ENCODE results near the gene SMIM7.

SMIM7 gene

GRCh38 chr19:16621165-16621800 is 38.7 kb downstream of the SMIM7 start:
- no peak for DNase-seq (ENCODE audit: low read depth in 2 of 2)

- no peak for DNase-seq (ENCODE audit: low read depth in 2 of 2)
These were observed 39.4 kb downstream of the SMIM7 start for GRCh38 chr19:16620584-16620983.

GRCh38 chr19:16620018-16620417 is 39.9 kb downstream of the SMIM7 start:
- no peak for DNase-seq (ENCODE audit: low read depth in 2 of 2)

GRCh38 chr19:16619457-16619856 is 40.5 kb downstream of the SMIM7 start:
- DNase-seq (ENCODE audit: low read depth in 2 of 2), result no peak

GRCh38 chr19:16618248-16618647 is 41.7 kb downstream of the SMIM7 start:
- no peak for DNase-seq (ENCODE audit: low read depth in 2 of 2)

- no peak for DNase-seq (ENCODE audit: low read depth in 2 of 2)
These were observed 44.1 kb downstream of the SMIM7 start for GRCh38 chr19:16615808-16616207.

- no peak for DNase-seq (ENCODE audit: low read depth in 2 of 2)
These were observed 45.0 kb downstream of the SMIM7 start for GRCh38 chr19:16614941-16615340.

GRCh38 chr19:16613841-16614240 is 46.1 kb downstream of the SMIM7 start:
- no peak for DNase-seq (ENCODE audit: low read depth in 2 of 2)

GRCh38 chr19:16612636-16613035 is 47.3 kb downstream of the SMIM7 start:
- DNase-seq (ENCODE audit: low read depth in 2 of 2), result no peak

- no peak for DNase-seq (ENCODE audit: low read depth in 2 of 2)
These were observed 48.8 kb downstream of the SMIM7 start for GRCh38 chr19:16611121-16611520.

GRCh38 chr19:16609511-16610200 is 50.3 kb downstream of the SMIM7 start:
- DNase-seq (ENCODE audit: low read depth in 2 of 2), result no peak

GRCh38 chr19:16608290-16608739 is 51.6 kb downstream of the SMIM7 start:
- no peak for DNase-seq (ENCODE audit: low read depth in 2 of 2)

- no peak for DNase-seq (ENCODE audit: low read depth in 2 of 2)
These were observed 52.1 kb downstream of the SMIM7 start for GRCh38 chr19:16607819-16608218.

GRCh38 chr19:16605553-16605994 is 54.4 kb downstream of the SMIM7 start:
- DNase-seq (ENCODE audit: low read depth in 2 of 2), result no peak

- DNase-seq (ENCODE audit: low read depth in 2 of 2), result no peak
These were observed 54.8 kb downstream of the SMIM7 start for GRCh38 chr19:16605115-16605514.

- DNase-seq (ENCODE audit: low read depth in 2 of 2), result no peak
These were observed 55.3 kb downstream of the SMIM7 start for GRCh38 chr19:16604615-16605014.

GRCh38 chr19:16603090-16603489 is 56.9 kb downstream of the SMIM7 start:
- no peak for DNase-seq (ENCODE audit: low read depth in 2 of 2)

GRCh38 chr19:16601378-16602052 is 58.4 kb downstream of the SMIM7 start:
- no peak for DNase-seq (ENCODE audit: low read depth in 2 of 2)

GRCh38 chr19:16600824-16601223 is 59.1 kb downstream of the SMIM7 start:
- no peak for DNase-seq (ENCODE audit: low read depth in 2 of 2)

GRCh38 chr19:16599655-16600346 is 60.1 kb downstream of the SMIM7 start:
- no peak for DNase-seq (ENCODE audit: low read depth in 2 of 2)

GRCh38 chr19:16598848-16599247 is 61.1 kb downstream of the SMIM7 start:
- DNase-seq (ENCODE audit: low read depth in 2 of 2), result no peak

- no peak for DNase-seq (ENCODE audit: low read depth in 2 of 2)
These were observed 63.5 kb downstream of the SMIM7 start for GRCh38 chr19:16596399-16596798.

Data from stimulated activated CD4-positive, alpha-beta T cell treated with anti-CD3 and anti-CD28 coated beads, Interleukin-12 subunit alpha, Interleukin-12 subunit beta, amount 100 ng/mL, for 24 hours (primary cell).